NK-92 (cell line): ENCODE results near the gene CLIC5.

Experiments used
- DNase-seq: peaks from one replicate; lab custom pipeline; 2025; ENCODE audit not compliant: unreplicated experiment; lab: John Stamatoyannopoulos, UW

The CLIC5 gene

GRCh38 chr6:46015119-46015968 is at the start of gene CLIC5:
TSS of gene CLIC5 (minus strand) at chr6:46015860. CDS start at chr6:46015542, 318 bp downstream.
- DNase-seq, result no peak

- no peak for DNase-seq
Observed at GRCh38 chr6:46062991-46063390, 47.3 kb upstream of the CLIC5 start.

GRCh38 chr6:46062312-46062711 is 46.7 kb upstream of the CLIC5 start:
- no peak for DNase-seq

DNA sequence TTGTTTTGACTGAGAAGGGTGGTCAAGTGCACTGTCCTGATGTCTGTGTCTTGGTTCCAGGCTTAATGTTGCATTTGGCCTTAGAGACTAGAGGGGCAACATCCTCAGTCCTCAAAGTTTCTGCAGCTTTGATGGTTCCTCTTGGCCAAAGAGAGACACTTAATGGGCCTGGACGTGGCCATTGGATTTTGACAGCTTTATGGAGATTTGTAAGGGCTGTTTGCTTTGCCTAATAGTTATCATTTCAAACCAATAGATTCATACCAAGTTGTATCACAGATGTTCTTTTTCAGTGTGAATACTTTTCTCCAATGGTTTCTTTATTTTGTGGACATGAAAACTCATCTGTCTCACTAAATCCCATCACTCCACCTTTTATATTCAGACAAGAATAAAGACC is 45.8 kb upstream of the CLIC5 start:
- no peak for DNase-seq

DNA sequence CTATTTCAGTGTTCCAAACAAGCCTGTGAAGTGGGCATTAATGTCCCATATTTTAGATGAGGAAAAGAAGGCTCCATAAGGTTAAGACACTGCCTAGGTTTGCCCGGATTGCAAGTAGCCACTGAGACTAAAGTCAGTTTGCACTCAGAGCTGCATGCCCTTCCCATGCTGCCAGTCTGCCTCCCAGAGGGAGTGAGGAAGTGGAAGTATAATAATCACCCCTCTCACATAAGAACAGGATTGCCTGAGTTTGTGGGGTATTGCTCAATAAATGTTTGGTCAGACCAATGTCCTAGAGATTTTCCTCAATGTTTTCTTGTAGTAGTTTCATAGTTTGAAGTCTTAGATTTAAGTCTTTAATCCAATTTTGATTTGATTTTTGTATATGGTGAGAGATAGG is 43.9 kb upstream of the CLIC5 start:
- no peak for DNase-seq

- DNase-seq, result no peak
Observed at GRCh38 chr6:46058951-46059350, 43.3 kb upstream of the CLIC5 start.

DNA sequence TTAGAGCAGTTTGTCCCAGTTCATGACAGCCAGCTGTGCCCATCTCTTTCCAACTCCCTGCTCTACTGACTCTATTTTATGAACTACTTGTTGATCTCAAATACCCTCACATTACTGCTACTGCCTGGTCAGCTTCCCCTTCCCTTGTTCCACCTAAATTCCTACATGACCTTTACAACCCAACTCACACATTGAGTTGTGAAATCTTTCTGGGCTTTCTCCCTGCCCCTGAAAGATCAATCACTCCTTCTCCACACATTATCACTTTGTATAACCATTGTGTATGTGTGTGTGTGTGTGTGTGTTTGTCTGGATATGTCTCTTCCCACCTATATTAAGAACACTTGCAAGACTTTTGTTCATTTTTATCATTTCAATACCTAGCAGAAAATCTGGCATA is 42.1 kb upstream of the CLIC5 start:
- no peak for DNase-seq

- DNase-seq, result no peak
Observed at GRCh38 chr6:46056906-46057529, 41.4 kb upstream of the CLIC5 start.

DNA sequence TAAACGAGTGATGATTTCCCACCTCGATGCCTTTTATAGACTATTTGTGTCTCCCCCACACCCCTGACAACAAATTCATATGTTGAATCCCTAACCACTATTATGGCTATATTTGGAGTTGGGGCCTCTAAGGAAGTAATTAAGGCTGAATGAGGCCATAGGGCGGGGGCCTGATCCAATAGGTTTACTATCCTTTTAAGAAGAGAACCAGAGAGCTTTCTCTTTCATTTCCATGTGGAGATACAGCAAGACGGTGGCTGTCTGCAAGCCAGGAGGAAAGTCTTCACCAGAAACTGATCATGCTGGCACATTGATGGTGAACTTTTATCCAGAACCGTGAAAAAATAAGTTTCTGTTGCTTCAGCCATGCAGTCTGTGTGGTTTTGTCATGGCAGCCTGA is 38.9 kb upstream of the CLIC5 start:
- DNase-seq, result no peak

GRCh38 chr6:46053039-46053933 is 37.6 kb upstream of the CLIC5 start:
- DNase-seq, result no peak

GRCh38 chr6:46052479-46052878 is 36.8 kb upstream of the CLIC5 start:
- DNase-seq, result no peak

DNA sequence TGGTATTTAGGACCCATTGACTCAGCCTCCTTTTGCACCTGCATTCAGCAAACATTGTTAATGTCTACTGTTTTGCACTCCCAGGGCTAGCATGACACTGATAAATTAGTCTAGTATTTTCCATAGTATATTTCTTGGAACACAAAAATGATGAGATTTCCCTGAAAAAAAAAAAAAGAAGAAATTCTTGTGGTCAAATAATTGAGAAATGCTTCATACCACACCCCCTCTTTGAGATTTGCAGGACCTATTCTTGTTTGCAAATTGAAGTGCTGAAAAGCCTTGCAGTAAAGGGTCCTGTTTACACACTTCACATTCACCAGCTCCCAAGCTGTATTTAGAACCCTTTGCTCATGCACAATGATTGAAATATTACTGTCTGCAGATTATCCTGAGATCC is 36.3 kb upstream of the CLIC5 start:
- no peak for DNase-seq

GRCh38 chr6:46050845-46051405 is 35.3 kb upstream of the CLIC5 start:
- no peak for DNase-seq

GRCh38 chr6:46048646-46049297 is 33.1 kb upstream of the CLIC5 start:
- no peak for DNase-seq

DNA sequence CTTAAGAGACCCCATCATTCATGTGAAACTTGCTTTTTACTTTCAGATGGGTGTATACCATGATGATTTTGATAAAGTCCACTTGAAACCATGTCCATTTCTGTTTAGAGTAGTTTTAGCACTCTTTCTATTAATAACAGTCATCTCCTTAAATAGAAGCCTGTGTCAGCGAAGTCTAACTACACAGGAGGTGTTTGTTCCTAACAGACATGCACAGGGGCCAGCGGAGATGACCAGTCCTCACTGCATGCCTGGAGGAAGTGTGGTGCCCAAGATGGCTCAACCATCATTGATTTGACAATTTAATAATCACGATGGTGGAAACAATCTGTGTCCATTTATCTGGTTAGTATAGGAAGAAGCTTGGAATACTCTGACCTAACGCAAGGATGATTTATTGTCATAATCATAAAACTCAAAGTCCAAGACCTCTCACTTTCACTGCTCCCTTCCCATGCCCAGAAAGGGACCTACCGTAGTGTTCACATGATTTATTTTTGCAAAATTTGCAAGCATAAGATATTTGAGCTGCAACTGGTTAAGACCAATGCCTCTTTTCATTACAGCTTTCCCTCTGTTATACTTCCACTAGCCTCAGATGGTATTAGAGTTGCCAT is 31.0 kb upstream of the CLIC5 start:
- no peak for DNase-seq

GRCh38 chr6:46044881-46045617 is 29.4 kb upstream of the CLIC5 start:
- DNase-seq, result no peak

- DNase-seq, result no peak
Observed at GRCh38 chr6:46042355-46042999, 26.8 kb upstream of the CLIC5 start.

DNA sequence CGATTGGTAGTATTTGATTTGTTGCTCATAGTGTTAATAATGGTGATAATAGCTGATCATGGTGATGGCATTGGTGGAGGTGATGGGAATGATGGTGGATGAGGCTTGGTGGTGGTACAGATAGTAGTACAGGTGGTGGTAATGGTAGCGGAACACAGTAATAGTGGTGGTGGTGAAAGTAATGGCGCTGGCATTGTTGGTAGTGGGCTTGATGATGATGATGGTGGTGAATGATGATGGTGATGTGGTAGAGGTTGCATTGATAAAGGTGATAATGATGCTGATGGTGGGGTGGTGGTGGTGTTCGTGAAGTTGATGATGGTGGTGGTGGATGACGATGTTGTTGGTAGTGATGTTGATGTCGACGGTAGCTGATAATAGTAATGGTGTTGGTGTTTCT is 24.6 kb upstream of the CLIC5 start:
- no peak for DNase-seq

DNA sequence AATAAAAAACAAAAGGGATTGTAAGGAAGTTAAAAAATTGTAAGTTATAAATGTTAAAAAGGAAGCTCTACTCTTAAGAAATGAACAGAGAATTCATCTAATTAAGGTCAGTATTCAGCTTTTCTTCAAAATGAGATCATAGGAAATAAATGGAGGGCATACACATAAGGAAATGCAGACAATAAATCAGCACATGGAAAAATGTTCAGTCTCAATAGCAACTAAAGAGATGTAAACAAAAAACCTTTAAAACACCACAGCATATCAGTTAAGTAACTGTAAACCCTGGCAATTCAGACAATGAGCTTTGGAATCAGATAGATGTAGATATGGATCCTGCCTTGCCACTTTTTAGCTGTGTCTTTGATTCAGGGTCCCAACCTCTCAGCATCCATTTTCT is 24.0 kb upstream of the CLIC5 start:
- DNase-seq, result no peak
